ENCODE measurements around the gene ACP1.

DNA sequence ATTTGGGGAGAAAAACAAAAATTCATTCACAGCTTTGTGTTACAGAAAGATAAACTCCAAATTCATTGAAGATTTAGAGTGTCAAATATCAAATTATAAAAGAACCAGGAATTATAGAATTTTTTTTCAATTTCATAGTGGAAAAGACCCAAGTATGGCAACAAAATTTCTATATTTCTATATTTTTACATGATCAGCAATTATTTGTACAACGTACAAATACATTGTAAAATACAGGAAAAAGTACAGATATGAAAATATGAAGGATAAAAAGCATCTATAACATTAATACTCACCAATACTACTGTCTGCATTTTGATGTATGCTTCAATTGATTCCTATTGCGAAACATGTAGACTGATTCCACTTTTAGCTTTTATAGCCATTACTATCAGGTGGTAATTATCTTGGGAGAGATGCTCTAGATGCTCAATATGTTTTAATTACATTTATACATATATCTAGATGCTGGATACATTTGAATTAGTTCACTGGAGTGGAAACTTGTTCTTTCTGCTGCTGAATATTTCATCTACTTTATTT is 4.9 kb upstream of the ACP1 start:
- TF ChIP-seq, protein P1, sequence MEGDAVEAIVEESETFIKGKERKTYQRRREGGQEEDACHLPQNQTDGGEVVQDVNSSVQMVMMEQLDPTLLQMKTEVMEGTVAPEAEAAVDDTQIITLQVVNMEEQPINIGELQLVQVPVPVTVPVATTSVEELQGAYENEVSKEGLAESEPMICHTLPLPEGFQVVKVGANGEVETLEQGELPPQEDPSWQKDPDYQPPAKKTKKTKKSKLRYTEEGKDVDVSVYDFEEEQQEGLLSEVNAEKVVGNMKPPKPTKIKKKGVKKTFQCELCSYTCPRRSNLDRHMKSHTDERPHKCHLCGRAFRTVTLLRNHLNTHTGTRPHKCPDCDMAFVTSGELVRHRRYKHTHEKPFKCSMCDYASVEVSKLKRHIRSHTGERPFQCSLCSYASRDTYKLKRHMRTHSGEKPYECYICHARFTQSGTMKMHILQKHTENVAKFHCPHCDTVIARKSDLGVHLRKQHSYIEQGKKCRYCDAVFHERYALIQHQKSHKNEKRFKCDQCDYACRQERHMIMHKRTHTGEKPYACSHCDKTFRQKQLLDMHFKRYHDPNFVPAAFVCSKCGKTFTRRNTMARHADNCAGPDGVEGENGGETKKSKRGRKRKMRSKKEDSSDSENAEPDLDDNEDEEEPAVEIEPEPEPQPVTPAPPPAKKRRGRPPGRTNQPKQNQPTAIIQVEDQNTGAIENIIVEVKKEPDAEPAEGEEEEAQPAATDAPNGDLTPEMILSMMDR (IDR thresholded peaks at IDR 0.05; ENCODE audit: low read depth, low read length) = no peak
- TF ChIP-seq EZH2phosphoT487 (IDR thresholded peaks at IDR 0.05; ENCODE audit: low read depth) = no peak
